BLaER1 (cell line): ENCODE measurements around the gene ADCYAP1.
A peak's percentile ranks its signal among the peaks of the same experiment; 100 is the strongest.

Experiments used
- H3K27ac ChIP-seq: shearing (Covaris generic); formaldehyde crosslinking; 2 replicates; pipeline ENCODE4 v1.8.1; 2022
- H3K27me3 ChIP-seq: shearing (Covaris generic); formaldehyde crosslinking; 2 replicates; pipeline ENCODE4 v1.8.1; 2022
- H3K36me3 ChIP-seq: shearing (Covaris generic); formaldehyde crosslinking; 2 replicates; pipeline ENCODE4 v1.8.1; 2022
- H3K4me1 ChIP-seq: shearing (Covaris generic); formaldehyde crosslinking; 2 replicates; pipeline ENCODE4 v1.8.1; 2022
- H3K4me2 ChIP-seq: shearing (Covaris generic); formaldehyde crosslinking; 2 replicates; pipeline ENCODE4 v1.8.1; 2022
- H3K4me3 ChIP-seq: shearing (Covaris generic); formaldehyde crosslinking; 2 replicates; pipeline ENCODE4 v1.8.1; 2022
- H3K9ac ChIP-seq: shearing (Covaris generic); formaldehyde crosslinking; 2 replicates; pipeline ENCODE4 v1.8.1; 2022
- H3K9me3 ChIP-seq: shearing (Covaris generic); formaldehyde crosslinking; 2 replicates; pipeline ENCODE4 v1.8.1; 2022
- H4K20me1 ChIP-seq: shearing (Covaris generic); formaldehyde crosslinking; 2 replicates; pipeline ENCODE4 v1.8.1; 2022
- Cebpa-rat ChIP-seq: shearing (Covaris generic); IDR thresholded peaks from 2 replicates; pipeline ENCODE4 v1.8.1; 2022

Gene ADCYAP1

DNA sequence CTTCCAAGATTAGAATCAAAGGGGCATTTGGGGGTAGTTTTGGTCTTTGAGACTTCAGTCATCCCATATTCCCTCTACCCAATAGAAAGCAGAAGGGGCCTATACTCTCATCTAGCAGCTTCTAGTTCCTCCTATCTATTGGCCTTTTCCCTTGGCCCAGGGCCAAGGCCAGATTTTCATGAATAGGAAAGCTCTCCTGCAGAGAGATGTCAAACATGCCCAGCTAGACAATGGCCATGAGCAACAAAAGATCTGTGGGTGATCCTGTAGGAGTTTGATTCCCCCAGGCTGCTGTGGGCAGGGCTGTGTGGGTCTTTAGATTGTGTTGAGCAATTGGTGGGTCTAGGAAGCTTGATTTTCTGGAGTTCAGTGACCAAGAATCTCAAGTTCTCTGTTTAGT lies 2.9 kb upstream of the ADCYAP1 start:
- H3K9ac ChIP-seq: no peak overlapping the region
- no peak for TF ChIP-seq Cebpa-rat
- H3K9me3 ChIP-seq: peaks cover 26% of the 10 kb centered on the region
- peaks cover 11% of the 10 kb centered on the region; the same call in 1 of the 2 replicates for H3K4me1 ChIP-seq
- H3K4me3 ChIP-seq: no peak overlapping the region
- no peaks in the 10 kb centered on the region for H4K20me1 ChIP-seq
- H3K36me3 ChIP-seq: no peaks in the 10 kb centered on the region
- no peaks in the 10 kb centered on the region for H3K27me3 ChIP-seq
- no peak overlapping the region for H3K27ac ChIP-seq
- no peak overlapping the region for H3K4me2 ChIP-seq

- Histone ChIP-seq H3K27ac (no peak overlapping the region), H4K20me1 (no peaks in the 10 kb centered on the region), H3K4me2 (peak overlapping the region; percentile 36; the same call in 1 of the 2 replicates), H3K9ac (no peak overlapping the region), H3K36me3 (no peaks in the 10 kb centered on the region), H3K27me3 (no peaks in the 10 kb centered on the region), H3K4me3 (no peak overlapping the region), H3K9me3 (peaks cover 31% of the 10 kb centered on the region), H3K4me1 (peaks cover 11% of the 10 kb centered on the region; the same call in 1 of the 2 replicates)
- no peak for TF ChIP-seq Cebpa-rat
These were observed 2.4 kb upstream of the ADCYAP1 start for GRCh38 chr18:902229-902628.

DNA sequence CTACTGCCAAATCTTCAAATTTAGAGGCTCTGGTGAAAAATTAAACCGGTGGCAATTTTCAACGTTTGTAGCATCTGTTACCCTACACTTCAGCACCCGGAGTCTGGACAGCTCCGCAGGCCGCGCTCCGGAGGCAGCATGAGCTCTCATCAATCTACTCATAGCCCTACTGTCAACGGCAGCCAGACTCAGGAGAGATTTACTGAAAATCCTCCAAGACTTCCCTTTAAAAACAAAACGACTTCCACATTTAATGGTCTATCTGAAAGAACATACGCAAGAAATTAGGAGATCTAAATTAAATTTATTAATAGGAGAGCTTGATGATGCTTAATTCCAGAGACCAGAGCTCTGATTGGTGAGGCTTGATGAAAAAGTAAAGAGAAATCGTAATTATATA lies 970 bp upstream of the ADCYAP1 start:
- Histone ChIP-seq H3K9ac (no peak overlapping the region), H4K20me1 (no peaks in the 10 kb centered on the region), H3K9me3 (peaks cover 45% of the 10 kb centered on the region), H3K36me3 (no peaks in the 10 kb centered on the region), H3K27me3 (no peaks in the 10 kb centered on the region), H3K27ac (no peak overlapping the region), H3K4me3 (no peak overlapping the region), H3K4me2 (no peak overlapping the region), H3K4me1 (peaks cover 11% of the 10 kb centered on the region; the same call in 1 of the 2 replicates)
- no peak for TF ChIP-seq Cebpa-rat

DNA sequence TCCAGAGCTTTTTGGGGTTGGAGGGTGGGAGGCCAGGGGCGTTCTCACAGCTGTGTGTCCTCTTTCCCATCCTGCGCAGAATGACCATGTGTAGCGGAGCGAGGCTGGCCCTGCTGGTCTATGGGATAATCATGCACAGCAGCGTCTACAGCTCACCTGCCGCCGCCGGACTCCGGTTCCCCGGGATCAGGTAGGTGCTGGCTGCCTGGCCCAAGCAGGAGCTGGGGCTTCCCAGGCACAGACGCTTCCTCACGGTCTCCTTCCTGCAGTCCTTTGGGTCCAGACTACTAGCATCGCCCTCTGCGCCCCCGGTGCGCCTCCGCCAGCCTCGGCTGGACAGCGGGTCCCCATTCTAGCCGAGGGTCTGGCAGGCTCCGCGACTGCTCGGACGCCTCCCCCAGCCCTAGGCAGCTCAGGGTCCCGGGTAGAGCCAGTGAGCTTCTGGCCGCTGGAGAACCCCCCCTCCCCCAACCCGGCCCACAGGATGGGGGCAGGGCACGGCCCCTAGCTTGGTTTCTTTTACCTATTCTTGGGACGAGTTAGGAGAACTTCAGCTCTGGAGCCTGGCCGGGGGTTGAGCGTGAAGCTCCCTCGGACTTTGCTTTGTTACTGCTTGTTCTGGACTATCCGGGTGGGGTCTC lies 756 bp downstream of the ADCYAP1 start:
- no peak overlapping the region for H3K27ac ChIP-seq
- no peak overlapping the region for H3K9ac ChIP-seq
- no peaks in the 10 kb centered on the region for H3K36me3 ChIP-seq
- no peaks in the 10 kb centered on the region for H3K27me3 ChIP-seq
- no peak overlapping the region for H3K4me3 ChIP-seq
- H3K9me3 ChIP-seq: peaks cover 53% of the 10 kb centered on the region
- TF ChIP-seq Cebpa-rat: no peak
- H3K4me2 ChIP-seq: no peak overlapping the region
- no peaks in the 10 kb centered on the region for H4K20me1 ChIP-seq
- peaks cover 11% of the 10 kb centered on the region; the same call in 1 of the 2 replicates for H3K4me1 ChIP-seq

- no peaks in the 10 kb centered on the region for H3K27me3 ChIP-seq
- H3K4me3 ChIP-seq: no peak overlapping the region
- H3K4me2 ChIP-seq: no peak overlapping the region
- no peaks in the 10 kb centered on the region for H3K36me3 ChIP-seq
- no peak for TF ChIP-seq Cebpa-rat
- peaks cover 13% of the 10 kb centered on the region for H3K4me1 ChIP-seq
- H3K9me3 ChIP-seq: peaks cover 53% of the 10 kb centered on the region
- no peaks in the 10 kb centered on the region for H4K20me1 ChIP-seq
- H3K9ac ChIP-seq: no peak overlapping the region
- no peak overlapping the region for H3K27ac ChIP-seq
These were observed 1.3 kb downstream of the ADCYAP1 start for GRCh38 chr18:905948-906415.

DNA sequence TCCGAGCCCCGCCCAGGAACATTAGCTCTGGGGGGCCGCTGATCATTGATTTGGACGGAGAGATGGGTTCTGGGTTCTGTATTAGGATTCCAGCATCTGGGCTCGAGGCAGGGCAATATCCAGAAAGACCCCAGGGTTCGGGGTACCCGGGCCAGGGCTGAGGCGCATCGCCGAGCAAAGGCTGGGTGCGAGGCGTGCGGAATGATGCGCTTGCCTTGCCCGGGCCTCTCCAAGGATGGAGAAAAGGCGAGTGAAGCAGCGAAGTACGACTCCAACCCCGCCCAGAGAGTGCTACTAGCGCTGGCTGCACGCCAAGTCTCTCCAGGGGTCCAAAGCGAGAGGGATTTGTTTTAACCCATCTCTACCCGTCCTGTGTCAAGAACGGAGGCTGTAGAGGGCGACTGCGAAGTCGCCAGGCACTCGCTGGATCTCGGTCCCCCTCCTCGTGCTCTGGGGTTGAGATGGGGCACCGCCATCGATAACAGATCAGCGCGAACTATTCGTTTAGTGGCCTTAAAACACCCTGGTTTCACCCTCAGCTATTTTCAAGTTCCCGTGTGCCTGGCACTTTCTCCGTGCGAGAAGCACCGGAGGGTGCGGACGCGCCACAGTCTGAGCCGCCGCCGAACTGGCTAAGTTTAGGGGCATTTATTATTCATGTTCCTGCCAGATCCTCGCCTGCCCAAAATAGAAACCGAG lies 1.9 kb downstream of the ADCYAP1 start:
- H3K4me2 ChIP-seq: no peak overlapping the region
- no peak overlapping the region for H3K9ac ChIP-seq
- no peak overlapping the region for H3K4me3 ChIP-seq
- H3K27me3 ChIP-seq: no peaks in the 10 kb centered on the region
- H3K9me3 ChIP-seq: peaks cover 53% of the 10 kb centered on the region
- TF ChIP-seq Cebpa-rat: no peak
- H3K36me3 ChIP-seq: no peaks in the 10 kb centered on the region
- no peaks in the 10 kb centered on the region for H4K20me1 ChIP-seq
- peaks cover 19% of the 10 kb centered on the region for H3K4me1 ChIP-seq
- no peak overlapping the region for H3K27ac ChIP-seq

GRCh38 chr18:907115-907884 lies 2.6 kb downstream of the ADCYAP1 start:
- Histone ChIP-seq H3K4me1 (peaks cover 13% of the 10 kb centered on the region), H3K4me2 (no peak overlapping the region), H3K4me3 (no peak overlapping the region), H3K27ac (no peak overlapping the region), H3K27me3 (no peaks in the 10 kb centered on the region), H4K20me1 (no peaks in the 10 kb centered on the region), H3K9me3 (peaks cover 53% of the 10 kb centered on the region), H3K36me3 (no peaks in the 10 kb centered on the region), H3K9ac (no peak overlapping the region)
- no peak for TF ChIP-seq Cebpa-rat

DNA sequence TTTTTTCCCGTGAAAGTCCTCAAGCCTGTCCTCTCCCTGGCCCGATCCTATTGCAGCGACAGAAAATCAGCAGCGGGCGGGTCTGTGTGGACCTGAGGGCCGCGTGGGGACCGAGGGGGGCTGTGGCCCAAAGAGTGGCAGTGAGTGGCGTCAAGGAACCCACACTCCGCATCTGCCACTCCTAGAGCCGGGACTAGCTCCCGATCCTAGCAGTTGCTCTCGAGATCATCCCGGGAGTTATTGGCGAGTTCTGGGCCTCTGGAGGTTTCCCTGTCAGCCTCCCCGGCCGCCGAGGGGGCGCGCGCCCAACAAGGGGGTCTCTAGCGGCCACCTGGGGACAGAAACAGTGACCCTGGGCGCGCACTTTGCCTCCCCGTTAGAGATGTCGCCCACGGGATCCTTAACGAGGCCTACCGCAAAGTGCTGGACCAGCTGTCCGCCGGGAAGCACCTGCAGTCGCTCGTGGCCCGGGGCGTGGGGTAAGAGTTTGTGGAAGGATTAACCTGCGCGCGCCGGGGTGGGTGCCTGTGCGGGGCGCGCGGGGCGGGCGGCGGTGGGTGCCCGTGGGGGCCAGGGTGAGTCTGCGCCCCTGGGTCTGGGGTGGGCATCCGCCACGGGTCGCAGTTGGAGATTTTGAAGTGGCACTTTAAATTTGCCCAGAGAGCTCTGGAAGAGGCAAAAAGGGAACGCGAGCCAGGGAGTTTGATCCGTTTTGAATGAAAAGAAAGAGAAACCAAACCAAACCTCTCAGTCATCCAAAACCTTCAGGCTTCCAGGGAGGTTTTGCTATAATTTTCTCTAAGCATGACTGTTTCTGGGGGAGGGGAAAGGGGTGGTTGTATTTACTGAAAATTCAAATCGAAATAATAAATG lies 3.5 kb downstream of the ADCYAP1 start:
- Histone ChIP-seq H3K4me3 (no peak overlapping the region), H4K20me1 (no peaks in the 10 kb centered on the region), H3K4me2 (no peak overlapping the region), H3K9ac (no peak overlapping the region), H3K9me3 (peaks cover 53% of the 10 kb centered on the region), H3K4me1 (peaks cover 9% of the 10 kb centered on the region), H3K27me3 (no peaks in the 10 kb centered on the region), H3K36me3 (no peaks in the 10 kb centered on the region), H3K27ac (no peak overlapping the region)
- TF ChIP-seq Cebpa-rat: no peak
